HUES6 (cell line): Measurements from ENCODE around the gene CASKIN1.
"Not testable (repeated sequence)": the region's sequence is repeated elsewhere in the genome, so short reads cannot be mapped to it uniquely, and the experiment has no call there.

ENCODE experiments used
- H3K27ac ChIP-seq: 2 replicates; pipeline ENCODE4 v1.7.0; 2013; ENCODE audit warnings: low read depth, mild to moderate bottlenecking, low read length, inconsistent platforms
- H3K27me3 ChIP-seq: 2 replicates; pipeline ENCODE4 v1.6.1; 2013; ENCODE audit warnings: low read length; ENCODE audit not compliant: control insufficient read depth, insufficient read depth
- H3K36me3 ChIP-seq: 2 replicates; pipeline ENCODE4 v1.6.1; 2013; ENCODE audit warnings: low read length; ENCODE audit not compliant: control insufficient read depth, insufficient read depth
- H3K4me1 ChIP-seq: 2 replicates; pipeline ENCODE4 v1.6.1; 2013; ENCODE audit warnings: low read length; ENCODE audit not compliant: control insufficient read depth, insufficient read depth
- H3K4me3 ChIP-seq: 2 replicates; pipeline ENCODE4 v1.5.1; 2013; ENCODE audit warnings: low read depth, low read length
- H3K9ac ChIP-seq: one replicate; pipeline ENCODE4 v1.6.1; 2013; ENCODE audit warnings: mild to moderate bottlenecking, low read length
- H3K9me3 ChIP-seq: 2 replicates; pipeline ENCODE4 v1.6.1; 2013; ENCODE audit warnings: low read depth, low read length; ENCODE audit not compliant: control insufficient read depth, insufficient read depth

The CASKIN1 gene, protein sequence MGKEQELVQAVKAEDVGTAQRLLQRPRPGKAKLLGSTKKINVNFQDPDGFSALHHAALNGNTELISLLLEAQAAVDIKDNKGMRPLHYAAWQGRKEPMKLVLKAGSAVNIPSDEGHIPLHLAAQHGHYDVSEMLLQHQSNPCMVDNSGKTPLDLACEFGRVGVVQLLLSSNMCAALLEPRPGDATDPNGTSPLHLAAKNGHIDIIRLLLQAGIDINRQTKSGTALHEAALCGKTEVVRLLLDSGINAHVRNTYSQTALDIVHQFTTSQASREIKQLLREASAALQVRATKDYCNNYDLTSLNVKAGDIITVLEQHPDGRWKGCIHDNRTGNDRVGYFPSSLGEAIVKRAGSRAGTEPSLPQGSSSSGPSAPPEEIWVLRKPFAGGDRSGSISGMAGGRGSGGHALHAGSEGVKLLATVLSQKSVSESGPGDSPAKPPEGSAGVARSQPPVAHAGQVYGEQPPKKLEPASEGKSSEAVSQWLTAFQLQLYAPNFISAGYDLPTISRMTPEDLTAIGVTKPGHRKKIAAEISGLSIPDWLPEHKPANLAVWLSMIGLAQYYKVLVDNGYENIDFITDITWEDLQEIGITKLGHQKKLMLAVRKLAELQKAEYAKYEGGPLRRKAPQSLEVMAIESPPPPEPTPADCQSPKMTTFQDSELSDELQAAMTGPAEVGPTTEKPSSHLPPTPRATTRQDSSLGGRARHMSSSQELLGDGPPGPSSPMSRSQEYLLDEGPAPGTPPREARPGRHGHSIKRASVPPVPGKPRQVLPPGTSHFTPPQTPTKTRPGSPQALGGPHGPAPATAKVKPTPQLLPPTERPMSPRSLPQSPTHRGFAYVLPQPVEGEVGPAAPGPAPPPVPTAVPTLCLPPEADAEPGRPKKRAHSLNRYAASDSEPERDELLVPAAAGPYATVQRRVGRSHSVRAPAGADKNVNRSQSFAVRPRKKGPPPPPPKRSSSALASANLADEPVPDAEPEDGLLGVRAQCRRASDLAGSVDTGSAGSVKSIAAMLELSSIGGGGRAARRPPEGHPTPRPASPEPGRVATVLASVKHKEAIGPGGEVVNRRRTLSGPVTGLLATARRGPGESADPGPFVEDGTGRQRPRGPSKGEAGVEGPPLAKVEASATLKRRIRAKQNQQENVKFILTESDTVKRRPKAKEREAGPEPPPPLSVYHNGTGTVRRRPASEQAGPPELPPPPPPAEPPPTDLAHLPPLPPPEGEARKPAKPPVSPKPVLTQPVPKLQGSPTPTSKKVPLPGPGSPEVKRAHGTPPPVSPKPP (N-terminal part only)

GRCh38 chr16:2196162-2196980 is at the start of gene CASKIN1:
CASKIN1 (minus strand) TSS chr16:2196605; CDS start chr16:2196432, 173 bp downstream.
- Histone ChIP-seq H3K9ac (no peak within 1 kb of the TSS), H3K27me3 (peaks cover 62% of the 10 kb centered on the region), H3K9me3 (no peaks in the 10 kb centered on the region), H3K4me3 (peak within 1 kb of the TSS; percentile 60), H3K27ac (no peak within 1 kb of the TSS), H3K4me1 (no peaks in the 10 kb centered on the region), H3K36me3 (no peaks in the 10 kb centered on the region)

DNA sequence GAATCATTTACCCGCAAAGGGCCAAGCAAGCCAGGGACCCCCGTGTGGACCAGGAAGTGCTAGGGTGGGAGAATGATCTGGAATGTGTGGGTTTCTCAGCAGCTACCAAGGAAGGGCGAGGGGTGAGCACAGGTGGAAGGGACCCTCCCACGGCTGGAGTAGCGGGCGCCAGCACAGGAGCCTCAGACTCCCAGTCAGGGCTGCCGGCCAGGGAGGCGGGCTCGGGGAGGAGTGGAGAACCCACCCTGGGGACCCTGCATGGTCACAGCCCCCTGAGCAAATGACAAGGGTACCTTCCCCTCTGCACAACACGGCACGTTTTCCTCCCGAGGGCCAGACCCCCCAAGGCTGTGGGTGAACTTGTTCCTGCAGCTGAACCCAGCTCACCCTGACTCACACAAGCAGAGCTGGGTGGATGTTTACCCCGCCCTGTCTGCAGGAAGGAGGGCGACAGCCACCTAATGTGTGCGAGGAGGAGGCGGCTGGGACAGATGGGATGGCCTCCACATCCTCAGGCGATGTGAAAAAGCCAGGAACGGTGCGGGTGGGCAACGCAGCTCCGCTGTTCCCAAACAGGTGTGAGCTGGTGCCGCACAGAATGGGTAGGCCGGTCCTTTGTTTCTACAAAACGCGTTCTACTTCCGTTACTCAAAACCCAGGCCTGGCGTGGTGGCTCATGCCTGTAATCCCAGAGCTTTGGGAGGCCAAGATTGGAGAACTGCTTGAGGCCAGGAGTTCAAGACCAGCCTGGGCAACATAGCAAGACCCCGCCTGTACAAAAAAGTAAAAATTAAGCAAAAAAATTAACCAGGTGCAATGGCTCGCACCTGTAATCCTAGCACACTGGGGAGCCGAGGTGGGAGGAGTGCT is 48.8 kb upstream of the CASKIN1 start:
- Histone ChIP-seq H3K4me3 (no peak overlapping the region), H3K36me3 (peaks cover 59% of the 10 kb centered on the region), H3K4me1 (no peaks in the 10 kb centered on the region), H3K9ac (no peak overlapping the region), H3K9me3 (no peaks in the 10 kb centered on the region), H3K27ac (no peak overlapping the region), H3K27me3 (no peaks in the 10 kb centered on the region)

DNA sequence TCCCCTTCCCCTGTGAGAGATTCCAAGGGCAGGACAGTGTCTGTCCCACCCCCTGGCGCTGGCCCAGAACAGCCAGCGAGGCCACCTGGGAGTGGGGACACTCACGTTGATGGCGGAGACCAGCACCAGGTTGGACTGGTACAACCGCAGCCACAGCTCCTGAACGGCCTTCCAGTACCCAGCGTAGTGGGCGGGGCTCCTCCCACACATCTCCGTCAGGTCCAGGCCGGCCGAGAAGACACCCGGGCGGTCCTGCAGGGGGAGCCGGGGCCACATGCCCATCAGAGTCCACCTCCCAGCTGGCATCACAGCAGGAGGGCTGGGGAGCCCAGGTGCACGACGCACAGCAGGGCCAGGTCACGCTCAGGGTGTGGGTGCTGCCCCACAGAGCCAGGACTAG is 47.9 kb upstream of the CASKIN1 start:
- no peaks in the 10 kb centered on the region for H3K9me3 ChIP-seq
- no peak overlapping the region for H3K4me3 ChIP-seq
- no peaks in the 10 kb centered on the region for H3K4me1 ChIP-seq
- H3K27me3 ChIP-seq = no peaks in the 10 kb centered on the region
- H3K27ac ChIP-seq = no peak overlapping the region
- H3K9ac ChIP-seq = no peak overlapping the region
- H3K36me3 ChIP-seq = peaks cover 59% of the 10 kb centered on the region

GRCh38 chr16:2243781-2244180 is 47.4 kb upstream of the CASKIN1 start:
- H3K27ac ChIP-seq = no peak overlapping the region
- peaks cover 57% of the 10 kb centered on the region for H3K36me3 ChIP-seq
- H3K4me1 ChIP-seq = 0 out of 2 replicates have a peak, but pooled peaks cover 2% of the 10 kb centered on the region
- H3K9ac ChIP-seq = no peak overlapping the region
- no peaks in the 10 kb centered on the region for H3K27me3 ChIP-seq
- H3K9me3 ChIP-seq = no peaks in the 10 kb centered on the region
- H3K4me3 ChIP-seq = no peak overlapping the region

- Histone ChIP-seq H3K4me3 (no peak overlapping the region), H3K9me3 (no peaks in the 10 kb centered on the region), H3K36me3 (peaks cover 52% of the 10 kb centered on the region), H3K4me1 (0 out of 2 replicates have a peak, but pooled peaks cover 5% of the 10 kb centered on the region), H3K27me3 (peaks cover 3% of the 10 kb centered on the region; the same call in 1 of the 2 replicates), H3K9ac (no peak overlapping the region), H3K27ac (no peak overlapping the region)
These were observed 46.7 kb upstream of the CASKIN1 start for GRCh38 chr16:2243031-2243528.

DNA sequence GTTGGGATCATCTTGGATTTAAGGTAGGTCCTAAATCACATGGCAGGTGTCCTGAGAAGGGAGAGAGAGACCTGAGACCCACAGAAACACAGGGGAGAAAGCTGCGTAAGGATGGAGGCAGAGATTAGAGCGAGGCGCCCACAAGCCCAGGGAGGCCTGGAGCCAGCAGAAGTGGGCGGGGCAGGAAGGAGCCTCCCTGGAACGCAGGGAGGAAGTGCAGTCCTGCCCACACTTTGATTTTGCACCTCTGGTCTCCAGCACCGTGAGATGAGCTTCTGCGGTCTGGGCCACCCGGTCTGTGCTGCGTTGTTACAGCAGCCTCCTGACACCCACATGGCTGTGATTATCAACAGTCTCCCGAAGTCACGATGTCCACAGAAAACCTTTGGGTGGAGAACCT is 46.2 kb upstream of the CASKIN1 start:
- Histone ChIP-seq H3K27ac (no peak overlapping the region), H3K4me3 (no peak overlapping the region), H3K9me3 (no peaks in the 10 kb centered on the region), H3K36me3 (peaks cover 52% of the 10 kb centered on the region), H3K27me3 (peaks cover 7% of the 10 kb centered on the region), H3K4me1 (0 out of 2 replicates have a peak, but pooled peaks cover 8% of the 10 kb centered on the region), H3K9ac (no peak overlapping the region)

- Histone ChIP-seq H3K4me1 (peaks cover 17% of the 10 kb centered on the region), H3K36me3 (peaks cover 38% of the 10 kb centered on the region), H3K27me3 (peaks cover 25% of the 10 kb centered on the region)
- H3K4me3 ChIP-seq, H3K9me3 ChIP-seq, H3K27ac ChIP-seq, H3K9ac ChIP-seq: not testable (repeated sequence)
These were observed 43.9 kb upstream of the CASKIN1 start for GRCh38 chr16:2240331-2240730.

- Histone ChIP-seq H3K9ac (no peak overlapping the region), H3K4me1 (peaks cover 17% of the 10 kb centered on the region), H3K9me3 (no peaks in the 10 kb centered on the region), H3K27ac (no peak overlapping the region), H3K27me3 (peaks cover 25% of the 10 kb centered on the region), H3K36me3 (peaks cover 37% of the 10 kb centered on the region), H3K4me3 (no peak overlapping the region)
These were observed 42.7 kb upstream of the CASKIN1 start for GRCh38 chr16:2238838-2239675.
